Measurements from ENCODE around the gene ATP1B3.

DNA sequence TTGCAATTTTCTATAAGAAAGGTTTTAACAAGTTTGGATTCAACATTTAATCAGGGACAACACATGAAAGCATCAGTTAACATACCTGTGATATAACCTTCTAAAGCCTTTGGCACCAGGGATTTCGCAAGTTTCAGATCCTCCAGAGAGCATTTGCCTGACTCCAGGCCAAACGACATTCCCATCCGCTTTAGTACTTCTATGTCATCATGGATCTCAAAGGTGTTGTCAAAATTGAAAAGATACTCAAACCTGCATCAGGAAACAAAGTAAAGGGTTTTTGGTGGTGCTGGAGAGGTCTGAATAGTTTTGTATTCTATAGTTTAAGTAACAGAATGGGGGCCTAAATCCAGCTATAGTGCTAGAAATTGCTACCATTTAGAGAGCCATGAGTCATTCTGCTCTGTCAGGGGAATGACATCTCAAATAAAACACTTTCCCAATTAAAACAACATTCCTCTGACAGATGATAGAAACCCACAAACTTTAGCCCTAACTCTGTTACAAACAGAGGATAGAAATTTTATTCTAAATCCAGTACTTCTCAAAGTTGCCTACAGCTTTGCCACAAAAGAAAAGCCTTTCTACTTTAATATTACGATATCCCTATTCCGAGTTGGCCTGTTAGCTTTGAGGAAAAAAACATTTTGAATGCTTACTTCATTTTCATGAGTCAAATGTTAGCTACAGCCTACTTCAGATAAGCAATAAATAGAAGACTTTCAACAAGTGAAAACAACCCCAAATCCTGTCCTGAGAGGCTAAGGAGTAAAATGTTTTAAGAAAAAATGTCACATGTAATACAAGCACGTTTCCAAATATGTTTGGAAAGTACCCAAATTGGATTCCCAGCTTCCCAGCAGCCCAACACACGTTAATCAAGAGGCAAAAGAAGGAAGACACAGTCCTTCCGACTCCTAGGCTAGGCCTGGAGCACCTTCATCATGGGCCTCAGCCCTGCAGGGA is 83.4 kb downstream of the ATP1B3 start:
- TF ChIP-seq, protein P1, sequence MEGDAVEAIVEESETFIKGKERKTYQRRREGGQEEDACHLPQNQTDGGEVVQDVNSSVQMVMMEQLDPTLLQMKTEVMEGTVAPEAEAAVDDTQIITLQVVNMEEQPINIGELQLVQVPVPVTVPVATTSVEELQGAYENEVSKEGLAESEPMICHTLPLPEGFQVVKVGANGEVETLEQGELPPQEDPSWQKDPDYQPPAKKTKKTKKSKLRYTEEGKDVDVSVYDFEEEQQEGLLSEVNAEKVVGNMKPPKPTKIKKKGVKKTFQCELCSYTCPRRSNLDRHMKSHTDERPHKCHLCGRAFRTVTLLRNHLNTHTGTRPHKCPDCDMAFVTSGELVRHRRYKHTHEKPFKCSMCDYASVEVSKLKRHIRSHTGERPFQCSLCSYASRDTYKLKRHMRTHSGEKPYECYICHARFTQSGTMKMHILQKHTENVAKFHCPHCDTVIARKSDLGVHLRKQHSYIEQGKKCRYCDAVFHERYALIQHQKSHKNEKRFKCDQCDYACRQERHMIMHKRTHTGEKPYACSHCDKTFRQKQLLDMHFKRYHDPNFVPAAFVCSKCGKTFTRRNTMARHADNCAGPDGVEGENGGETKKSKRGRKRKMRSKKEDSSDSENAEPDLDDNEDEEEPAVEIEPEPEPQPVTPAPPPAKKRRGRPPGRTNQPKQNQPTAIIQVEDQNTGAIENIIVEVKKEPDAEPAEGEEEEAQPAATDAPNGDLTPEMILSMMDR (conservative IDR thresholded peaks at IDR 0.05; ENCODE audit: low read depth, low read length) = no peak
- no peak for TF ChIP-seq EZH2 (IDR thresholded peaks at IDR 0.05; ENCODE audit: borderline replicate concordance, low read depth, low read length, poor library complexity, severe bottlenecking)
